EH (cell line): ENCODE results near the gene SETDB2.

Experiments used
- DNase-seq: peaks from one replicate; pipeline ENCODE4 v3.0.0-alpha.2; 2015; ENCODE audit warnings: low read depth

Gene SETDB2

GRCh38 chr13:49533591-49534269 is 89.7 kb downstream of the SETDB2 start:
- DNase-seq, result no peak

- no peak for DNase-seq
These were observed 92.2 kb downstream of the SETDB2 start for GRCh38 chr13:49536144-49536873.

GRCh38 chr13:49538404-49538803 is 94.3 kb downstream of the SETDB2 start:
- no peak for DNase-seq

GRCh38 chr13:49539313-49539712 is 95.2 kb downstream of the SETDB2 start:
- DNase-seq, result no peak

GRCh38 chr13:49539746-49540145 is 95.7 kb downstream of the SETDB2 start:
- no peak for DNase-seq

- DNase-seq, result no peak
These were observed 96.5 kb downstream of the SETDB2 start for GRCh38 chr13:49540552-49540951.

GRCh38 chr13:49543656-49544055 is 99.6 kb downstream of the SETDB2 start:
- no peak for DNase-seq
